Measurements from ENCODE around the gene SORCS1. TPM values are rescaled to one million over a fixed set of nuclear protein-coding genes. Genes with fewer than 3 reads are reported as not detected.

Gene SORCS1
- total RNA-seq, 4 donors from 2014 or later = 0.26 to 9.4 (median 3.8) TPM

GRCh38 chr10:106694696-106695095, 469.8 kb downstream of the SORCS1 start:
- intact Hi-C loops (cut with DNase I; ENCODE audit: low total_unique reads) = no loop called here
- DNase-seq = no peak
- H3K4me3 ChIP-seq = no peak overlapping the region
- H3K9me3 ChIP-seq = no peaks in the 10 kb centered on the region
- no peaks in the 10 kb centered on the region for H3K4me1 ChIP-seq
- no peaks in the 10 kb centered on the region for H3K27me3 ChIP-seq
- no peak for TF ChIP-seq POLR2A (IDR thresholded peaks at IDR 0.05)
- TF ChIP-seq CTCF (IDR thresholded peaks at IDR 0.05) = no peak
- no peak overlapping the region for H3K27ac ChIP-seq
- no peaks in the 10 kb centered on the region for H3K36me3 ChIP-seq

GRCh38 chr10:106682175-106682574, 482.3 kb downstream of the SORCS1 start:
- TF ChIP-seq CTCF (IDR thresholded peaks at IDR 0.05) (no peak), POLR2A (IDR thresholded peaks at IDR 0.05) (no peak)
- intact Hi-C loops (cut with DNase I; ENCODE audit: low total_unique reads) = no loop called here
- no peak for DNase-seq
- H3K9me3 ChIP-seq = no peaks in the 10 kb centered on the region
- no peaks in the 10 kb centered on the region for H3K4me1 ChIP-seq
- no peak overlapping the region for H3K4me3 ChIP-seq
- no peaks in the 10 kb centered on the region for H3K27me3 ChIP-seq
- no peaks in the 10 kb centered on the region for H3K36me3 ChIP-seq
- no peak overlapping the region for H3K27ac ChIP-seq

GRCh38 chr10:106680061-106680460, 484.4 kb downstream of the SORCS1 start:
- Histone ChIP-seq H3K27me3 (no peaks in the 10 kb centered on the region), H3K4me1 (no peaks in the 10 kb centered on the region), H3K27ac (no peak overlapping the region), H3K9me3 (no peaks in the 10 kb centered on the region), H3K4me3 (no peak overlapping the region), H3K36me3 (no peaks in the 10 kb centered on the region)
- TF ChIP-seq POLR2A (IDR thresholded peaks at IDR 0.05) (no peak), CTCF (IDR thresholded peaks at IDR 0.05) (no peak)
- no peak for DNase-seq
- intact Hi-C loops (cut with DNase I; ENCODE audit: low total_unique reads) = no loop called here

GRCh38 chr10:106679314-106679713, 485.2 kb downstream of the SORCS1 start:
- TF ChIP-seq POLR2A (IDR thresholded peaks at IDR 0.05) (no peak), CTCF (IDR thresholded peaks at IDR 0.05) (no peak)
- Histone ChIP-seq H3K4me3 (no peak overlapping the region), H3K27ac (no peak overlapping the region), H3K27me3 (no peaks in the 10 kb centered on the region), H3K9me3 (no peaks in the 10 kb centered on the region), H3K4me1 (no peaks in the 10 kb centered on the region), H3K36me3 (no peaks in the 10 kb centered on the region)
- no peak for DNase-seq
- intact Hi-C loops (cut with DNase I; ENCODE audit: low total_unique reads) = no loop called here

- no peaks in the 10 kb centered on the region for H3K9me3 ChIP-seq
- H3K36me3 ChIP-seq = no peaks in the 10 kb centered on the region
- intact Hi-C loops (cut with DNase I; ENCODE audit: low total_unique reads) = no loop called here
- no peak overlapping the region for H3K4me3 ChIP-seq
- H3K27me3 ChIP-seq = no peaks in the 10 kb centered on the region
- no peak for TF ChIP-seq CTCF (IDR thresholded peaks at IDR 0.05)
- no peak for TF ChIP-seq POLR2A (IDR thresholded peaks at IDR 0.05)
- H3K4me1 ChIP-seq = no peaks in the 10 kb centered on the region
- no peak for DNase-seq
- H3K27ac ChIP-seq = no peak overlapping the region
Observed at GRCh38 chr10:106672517-106673175, 491.9 kb downstream of the SORCS1 start.
